GM12878 (cell line): Measurements from ENCODE around the gene SRPK3. TPM values are rescaled to one million over a fixed set of nuclear protein-coding genes. Genes with fewer than 3 reads are reported as not detected.

ENCODE experiments used
- CBX5 ChIP-seq: sonication (generic); IDR thresholded peaks from 2 replicates; pipeline ENCODE4 v1.6.1; 2016; ENCODE audit warnings: low read depth, moderate library complexity, mild to moderate bottlenecking, inconsistent platforms
- IRF3 ChIP-seq: fragments of 450-650 bp; IDR thresholded peaks from 2 replicates; pipeline ENCODE4 v1.6.1; 2014; ENCODE audit warnings: mild to moderate bottlenecking
- NFYA ChIP-seq: IDR thresholded peaks from 2 replicates; pipeline ENCODE4 v1.6.1; 2011; ENCODE audit warnings: low read depth, mild to moderate bottlenecking, low read length, improper control_type of control experiment, borderline replicate concordance
- NR2C2 ChIP-seq: IDR thresholded peaks from 2 replicates; pipeline ENCODE4 v1.6.1; 2011; ENCODE audit warnings: borderline replicate concordance, low read depth; ENCODE audit not compliant: control insufficient read depth, insufficient read length
- POU2F2 ChIP-seq: IDR thresholded peaks from 3 replicates; pipeline ENCODE4 v1.6.1; 2011; ENCODE audit warnings: low read depth, mild to moderate bottlenecking, low read length, borderline replicate concordance
- PRDM15 ChIP-seq: fragments of 450-650 bp; formaldehyde crosslinking; IDR thresholded peaks from 2 replicates; pipeline ENCODE4 v1.4.0; 2020; ENCODE audit warnings: mild to moderate bottlenecking, moderate library complexity
- polyA plus RNA-seq, 11 experiments: library from polyadenylated mRNA; depleted of rRNA in 4 of 11; unstranded in 6 of 11; stranded (reverse) in 5 of 11; fragments of >200 nt; fragmentation: Nextera tagmentation in 4 of 11; fragmentation: Illumina TruSeq in 1 of 11; extraction: Ambion mirVana in 4 of 11; extraction: Trizol in 1 of 11; gene quantifications; 1 replicate in 1 of 11; 2 replicates in 10 of 11; pipeline versions ENCODE4 v1.2.1 to v1.2.3, GENCODE V29; 2011 to 2016; ENCODE audit warnings: inconsistent platforms in 2 of 11, missing spikeins in 2 of 11, low read depth in 1 of 11
- total RNA-seq, 4 experiments: library from RNA; depleted of rRNA in 3 of 4; stranded (reverse); fragments of >200 nt in 3 of 4; fragmentation: Illumina TruSeq in 1 of 4; extraction: Trizol in 1 of 4; gene quantifications; 2 replicates each; pipeline versions ENCODE4 v1.2.1 to v1.2.3, GENCODE V29; 2013 to 2021
- TF ChIP-seq, protein P1 (sequence below): IDR thresholded peaks from 2 replicates; pipeline ENCODE4 v1.6.1; 2011; ENCODE audit warnings: borderline replicate concordance, low read depth, mild to moderate bottlenecking, moderate library complexity, mixed read lengths, low read length; ENCODE audit not compliant: insufficient read depth; ENCODE audit errors: extremely low read length

The SRPK3 gene
- total and polyA plus RNA-seq, 10 of the 15 experiments (the other 5 are each of a cell fraction or from before 2014, with no cell fraction given) = 0.05 to 0.19 TPM; not detected in 8

DNA sequence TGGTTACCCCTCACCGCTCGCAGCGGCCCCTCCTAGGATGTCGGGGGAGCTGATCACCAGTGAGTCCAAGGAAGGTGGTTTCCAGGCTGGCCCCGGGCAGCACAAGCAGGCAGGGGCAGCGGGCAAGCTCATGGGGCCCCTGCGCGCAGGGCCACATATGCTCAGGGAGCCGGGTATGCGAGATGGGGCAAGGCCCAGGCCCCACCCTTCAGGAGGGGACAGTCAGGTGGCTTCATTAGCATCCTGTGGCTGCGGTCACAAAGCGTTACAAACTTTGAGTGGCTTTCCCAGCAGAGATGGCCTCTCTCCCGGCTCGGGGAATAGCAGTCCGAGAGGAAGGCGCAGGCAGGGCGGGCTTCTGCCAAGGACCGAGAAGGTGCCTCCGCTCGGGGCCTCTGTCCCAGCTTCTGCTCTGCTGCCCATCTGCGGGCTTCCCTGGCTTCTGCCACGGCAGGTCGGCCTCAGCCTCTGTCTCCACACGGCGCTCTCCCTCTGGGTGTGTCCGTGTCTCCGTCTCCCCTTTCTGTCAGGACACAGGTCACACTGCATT lies 42.7 kb upstream of the SRPK3 start (continued):
- TF ChIP-seq IRF3 (no peak), NFYA (no peak), NR2C2 (no peak), POU2F2 (no peak), CBX5 (no peak), PRDM15 (CRISPR knock-in tag) (no peak)
- TF ChIP-seq, protein P1, sequence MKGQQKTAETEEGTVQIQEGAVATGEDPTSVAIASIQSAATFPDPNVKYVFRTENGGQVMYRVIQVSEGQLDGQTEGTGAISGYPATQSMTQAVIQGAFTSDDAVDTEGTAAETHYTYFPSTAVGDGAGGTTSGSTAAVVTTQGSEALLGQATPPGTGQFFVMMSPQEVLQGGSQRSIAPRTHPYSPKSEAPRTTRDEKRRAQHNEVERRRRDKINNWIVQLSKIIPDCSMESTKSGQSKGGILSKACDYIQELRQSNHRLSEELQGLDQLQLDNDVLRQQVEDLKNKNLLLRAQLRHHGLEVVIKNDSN = no peak
